Aorta (tissue), 5 donors: Measurements from ENCODE around the gene TBC1D21. TPM values are rescaled to one million over a fixed set of nuclear protein-coding genes. Genes with fewer than 3 reads are reported as not detected.

Source experiments
- ATAC-seq: fragments of 200-7000 bp; cut with Tn5 transposase; one replicate; pipeline ENCODE4 v1.9.1; 2022; ENCODE audit warnings: moderate library complexity; ENCODE audit not compliant: low FRiP score
- DNase-seq, 2 donors: peaks; one replicate each; pipeline ENCODE4 v3.0.0-alpha.2; 2020
- H3K27ac ChIP-seq, 2 donors: one replicate each; pipeline ENCODE4 v1.5.1; 2013; ENCODE audit warnings: low read length in 2 of 2, mild to moderate bottlenecking in 2 of 2, moderate library complexity in 2 of 2, control low read depth in 1 of 2, inconsistent platforms in 1 of 2, low read depth in 1 of 2
- H3K27me3 ChIP-seq, 2 donors: one replicate each; pipeline ENCODE4 v1.6.1; 2013; ENCODE audit warnings: control low read depth in 1 of 2, low read length in 1 of 2, mild to moderate bottlenecking in 1 of 2, moderate library complexity in 1 of 2; ENCODE audit not compliant: insufficient read depth in 2 of 2, control insufficient read depth in 1 of 2
- H3K36me3 ChIP-seq, 2 donors: one replicate each; pipeline ENCODE4 v1.6.1; 2013; ENCODE audit warnings: control low read depth in 1 of 2, low read length in 1 of 2, mild to moderate bottlenecking in 1 of 2; ENCODE audit not compliant: insufficient read depth in 2 of 2, control insufficient read depth in 1 of 2
- H3K4me1 ChIP-seq, 2 donors: one replicate each; pipeline ENCODE4 v1.6.1; 2013; ENCODE audit warnings: low read length in 2 of 2, control low read depth in 1 of 2, mild to moderate bottlenecking in 1 of 2, moderate library complexity in 1 of 2; ENCODE audit not compliant: insufficient read depth in 2 of 2, control insufficient read depth in 1 of 2
- H3K4me3 ChIP-seq, 2 donors: one replicate each; pipeline ENCODE4 v1.5.1; 2013; ENCODE audit warnings: low read length in 2 of 2, control low read depth in 1 of 2, mild to moderate bottlenecking in 1 of 2
- H3K9me3 ChIP-seq: one replicate; pipeline ENCODE4 v1.6.1; 2013; ENCODE audit warnings: mild to moderate bottlenecking, low read length; ENCODE audit not compliant: control insufficient read depth
- WGBS, 2 donors: extraction: QIAGEN DNeasy Blood & Tissue Kit; methylation state at CpG; one replicate each; pipeline ENCODE4 v1.1.7; 2013; 5-methylcytosine and 5-hydroxymethylcytosine counted together
- intact Hi-C, 2 donors: fragments of 100-400 bp; cut with DNase I; formaldehyde crosslinking; loops; one replicate each; pipeline versions ENCODE4 v1.14.2 to v1.15.0; 2022
- polyA plus RNA-seq, 2 donors: library from polyadenylated mRNA; stranded (reverse); fragments of 200-250 nt; gene quantifications; one replicate each; pipeline ENCODE4 v1.2.3, GENCODE V29; 2013
- total RNA-seq, 2 donors: library from RNA; stranded (reverse); fragmentation: NEBNext Ultra II Directional; extraction: Animal tissue kit (Norgen Biotek cat#: 25700); gene quantifications; one replicate each; pipeline ENCODE4 v1.2.1, GENCODE V29; 2021
- donor health status: healthy with polysubstance abuse.
- donor health status: Bipolar disorder and iron deficiency.
- donor health status: DM: no; HTN: no; CAD: no.
- donor health status: DM: no; HTN: no; CAD: no.
- donor health status: DM: yes; HTN: yes; CAD: no.

Gene TBC1D21
- total and polyA plus RNA-seq, 4 donors = not detected

DNA sequence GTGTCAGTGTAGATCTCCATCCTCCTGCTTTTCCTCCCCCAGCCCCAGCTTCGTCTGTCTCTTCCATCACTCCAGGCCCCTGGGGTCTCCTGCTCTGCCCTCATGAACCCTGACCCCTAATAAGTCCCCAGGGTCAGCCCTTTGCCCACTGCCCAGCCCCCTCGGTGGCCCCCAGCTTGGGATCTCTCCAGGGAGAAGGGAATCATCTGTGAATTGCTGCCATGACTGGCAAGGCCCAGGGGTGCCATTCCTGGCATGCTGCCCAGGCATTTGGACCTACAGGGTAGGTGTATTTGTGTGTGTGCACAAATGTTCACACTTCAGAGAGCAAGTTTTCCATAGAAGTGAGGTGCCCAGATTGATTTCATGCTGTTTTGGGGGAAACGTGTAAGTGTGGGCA, 5.9 kb upstream of the TBC1D21 start:
- ATAC-seq (no peak), DNase-seq (no peak)
- Histone ChIP-seq H3K4me1 (no peaks in the 10 kb centered on the region), H3K27ac (no peak overlapping the region), H3K9me3 (no peaks in the 10 kb centered on the region), H3K36me3 (no peaks in the 10 kb centered on the region), H3K4me3 (no peak overlapping the region), H3K27me3 (no peaks in the 10 kb centered on the region)
- WGBS, 2 donors = 53 to 57% methylated on average over 3 of the region's 3 CpGs
- intact Hi-C loops = no loop called here

DNA sequence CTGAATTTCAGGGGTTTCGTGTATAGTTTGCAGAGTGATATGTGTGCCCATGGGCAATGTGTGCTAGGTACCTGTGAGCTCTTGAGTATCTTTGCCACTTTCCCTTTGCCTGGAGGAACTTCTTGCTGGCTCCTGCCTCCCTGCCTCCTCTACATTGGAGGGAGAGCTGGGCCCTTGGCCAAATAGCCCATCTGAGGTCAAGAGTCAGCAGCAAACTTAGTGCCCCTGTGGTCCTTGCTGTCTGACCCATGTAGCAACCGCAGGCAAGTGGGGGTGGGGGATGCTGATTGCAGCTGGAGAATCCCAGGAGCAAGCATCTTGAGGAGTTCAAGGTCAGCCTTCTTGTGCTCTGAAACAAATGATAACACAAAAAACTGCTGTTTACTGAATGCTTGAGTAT, 5.4 kb upstream of the TBC1D21 start:
- no peak overlapping the region for H3K27ac ChIP-seq
- H3K4me3 ChIP-seq = no peak overlapping the region
- no peaks in the 10 kb centered on the region for H3K27me3 ChIP-seq
- ATAC-seq = no peak
- intact Hi-C loops = no loop called here
- no peaks in the 10 kb centered on the region for H3K36me3 ChIP-seq
- H3K4me1 ChIP-seq = no peaks in the 10 kb centered on the region
- no peak for DNase-seq
- WGBS, 2 donors = 84 to 93% methylated on average over 2 of the region's 2 CpGs
- H3K9me3 ChIP-seq = no peaks in the 10 kb centered on the region

DNA sequence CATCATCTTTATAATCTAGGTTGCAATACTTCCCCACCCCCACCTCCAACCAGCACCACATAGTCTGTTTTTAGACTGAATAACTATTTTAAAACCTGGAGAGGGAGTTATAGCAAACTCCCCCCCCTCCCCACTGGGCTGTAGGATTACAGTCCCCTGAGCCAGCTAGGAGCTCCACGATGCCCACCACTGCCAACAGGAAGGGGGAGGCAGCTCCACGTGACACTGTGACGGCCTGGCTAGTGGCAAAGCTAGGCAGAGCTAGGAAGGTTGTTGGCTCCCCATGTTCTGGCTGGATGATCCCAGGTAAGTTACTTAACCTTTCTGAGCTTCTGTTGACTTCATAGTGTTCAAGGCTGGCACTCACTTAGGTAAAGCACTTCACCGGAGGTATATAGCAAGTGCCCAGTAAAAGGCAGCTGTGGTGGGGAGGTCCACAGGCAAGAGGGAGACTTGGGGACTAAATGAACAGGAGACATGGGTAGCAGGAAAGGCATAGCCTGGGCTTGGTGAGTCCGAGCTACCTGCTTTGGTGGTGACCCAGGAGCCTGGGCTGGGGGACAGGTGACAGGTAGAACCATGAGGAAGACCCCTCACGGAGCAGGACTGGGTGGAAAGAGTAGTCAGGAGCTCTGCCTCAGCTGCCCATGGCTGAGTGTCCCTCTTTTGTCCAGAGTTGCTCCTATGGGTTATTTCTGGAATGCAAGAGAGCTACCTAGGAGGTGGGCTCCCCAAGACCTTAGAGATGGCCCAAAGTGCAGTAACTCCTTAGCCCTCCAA, 4.0 kb upstream of the TBC1D21 start:
- 40 to 44% methylated on average over 6 of the region's 6 CpGs for WGBS, 2 donors
- Histone ChIP-seq H3K27me3 (no peaks in the 10 kb centered on the region), H3K27ac (no peak overlapping the region), H3K4me3 (no peak overlapping the region), H3K4me1 (no peaks in the 10 kb centered on the region), H3K9me3 (no peaks in the 10 kb centered on the region), H3K36me3 (no peaks in the 10 kb centered on the region)
- intact Hi-C loops = no loop called here
- ATAC-seq (no peak), DNase-seq (no peak)

DNA sequence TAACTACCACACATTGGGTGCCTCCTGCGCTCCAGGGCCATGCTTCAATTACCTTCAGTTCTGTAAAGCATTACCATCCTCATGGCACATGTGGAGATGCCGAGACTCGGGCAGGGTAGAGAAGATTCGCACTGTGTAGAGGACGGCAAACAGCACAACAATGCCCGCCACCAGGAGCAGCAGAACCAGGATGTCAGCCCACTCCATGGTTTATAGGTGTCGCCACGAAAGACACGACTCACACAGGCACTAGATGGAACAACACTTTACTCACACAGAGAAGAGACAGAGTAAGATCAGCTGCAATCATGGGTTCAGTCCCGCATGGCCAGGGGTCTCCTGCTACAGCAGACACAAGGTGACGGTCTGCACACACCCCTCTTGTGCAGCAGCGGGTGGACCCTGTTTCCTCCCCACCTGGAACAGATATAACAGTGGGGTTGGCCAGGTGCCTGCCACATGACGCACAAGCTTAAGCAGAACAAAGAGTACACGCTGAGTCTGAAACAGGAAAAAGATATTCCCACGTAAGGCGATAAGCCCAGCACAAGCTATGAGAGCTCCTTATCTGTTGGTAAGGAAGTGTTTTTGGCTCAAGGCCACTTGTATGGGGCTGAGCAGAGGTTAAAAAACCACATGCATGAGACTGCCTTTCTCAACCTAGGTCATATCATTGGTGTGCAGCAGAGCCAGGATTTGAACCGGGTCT, 2.5 kb upstream of the TBC1D21 start:
- Histone ChIP-seq H3K36me3 (no peaks in the 10 kb centered on the region), H3K4me1 (no peaks in the 10 kb centered on the region), H3K9me3 (no peaks in the 10 kb centered on the region), H3K4me3 (no peak overlapping the region), H3K27me3 (no peaks in the 10 kb centered on the region), H3K27ac (no peak overlapping the region)
- DNase-seq (no peak), ATAC-seq (peak; percentile 22)
- intact Hi-C loops = no loop called here
- WGBS, 2 donors = 62 to 65% methylated on average over 17 of the region's 17 CpGs

DNA sequence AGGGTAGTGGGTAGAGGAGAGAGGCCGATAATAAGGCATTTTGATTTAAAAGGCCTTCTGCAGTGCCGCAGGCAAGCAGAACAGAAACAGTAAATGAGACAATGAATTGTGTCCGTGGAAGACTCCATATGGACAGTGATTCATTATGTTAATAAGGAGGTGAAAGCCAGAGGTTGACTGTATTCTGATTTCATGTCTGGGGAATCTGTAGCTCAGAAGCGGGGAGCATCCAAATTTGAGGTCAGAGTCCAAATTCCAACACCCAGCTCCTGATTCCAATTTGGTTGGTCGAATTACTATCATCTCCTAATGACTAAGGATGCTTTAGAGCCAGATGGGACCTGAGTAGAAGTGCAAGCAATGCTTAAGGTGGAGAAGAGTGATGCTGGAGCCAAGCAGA, 1.0 kb upstream of the TBC1D21 start:
- Histone ChIP-seq H3K4me3 (no peak overlapping the region), H3K27ac (no peak overlapping the region), H3K27me3 (no peaks in the 10 kb centered on the region), H3K4me1 (no peaks in the 10 kb centered on the region), H3K36me3 (no peaks in the 10 kb centered on the region), H3K9me3 (no peaks in the 10 kb centered on the region)
- intact Hi-C loops = no loop called here
- DNase-seq = no peak
- no peak for ATAC-seq
- 81 to 88% methylated on average over 5 of the region's 5 CpGs for WGBS, 2 donors

DNA sequence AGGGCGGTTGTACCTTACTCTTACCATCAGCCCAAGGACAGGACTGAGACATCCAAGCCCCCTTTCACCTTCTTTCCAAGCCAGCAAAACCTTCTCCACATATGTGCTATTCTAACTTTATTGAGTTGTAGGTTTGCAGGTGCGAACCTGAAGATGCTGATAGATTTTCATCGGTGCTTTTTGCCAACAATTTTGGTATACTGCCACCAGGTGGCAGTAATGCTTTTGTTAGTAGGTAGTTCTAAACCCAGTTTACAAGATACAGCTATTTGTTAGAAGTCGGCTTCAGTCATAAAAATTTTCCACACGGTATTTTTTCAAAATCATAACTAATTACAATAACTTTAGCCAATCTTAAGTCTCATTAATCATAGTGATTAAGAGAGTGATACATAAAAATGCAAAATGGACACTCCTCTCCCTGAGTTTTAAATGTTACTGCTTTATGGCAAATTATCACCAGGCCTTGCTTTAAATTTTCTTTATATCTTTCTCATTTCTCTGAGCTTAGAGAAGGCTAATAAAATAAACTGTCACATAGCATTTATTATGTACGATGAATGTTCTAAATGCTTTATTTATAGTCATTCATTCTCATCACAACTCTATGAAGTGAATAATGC, 636 bp downstream of the TBC1D21 start:
- H3K27me3 ChIP-seq = no peaks in the 10 kb centered on the region
- no peaks in the 10 kb centered on the region for H3K36me3 ChIP-seq
- no peak for DNase-seq
- H3K4me3 ChIP-seq = no peak overlapping the region
- no peak overlapping the region for H3K27ac ChIP-seq
- H3K9me3 ChIP-seq = no peaks in the 10 kb centered on the region
- intact Hi-C loops = loop anchor here in 1 of 2 donors (2.0 kb wide), 2 partner anchors 35 to 91 kb away; no protein-coding TSS in a partner anchor
- no peak for ATAC-seq
- no peaks in the 10 kb centered on the region for H3K4me1 ChIP-seq
- WGBS, 2 donors = 31 to 32% methylated on average over 6 of the region's 6 CpGs

DNA sequence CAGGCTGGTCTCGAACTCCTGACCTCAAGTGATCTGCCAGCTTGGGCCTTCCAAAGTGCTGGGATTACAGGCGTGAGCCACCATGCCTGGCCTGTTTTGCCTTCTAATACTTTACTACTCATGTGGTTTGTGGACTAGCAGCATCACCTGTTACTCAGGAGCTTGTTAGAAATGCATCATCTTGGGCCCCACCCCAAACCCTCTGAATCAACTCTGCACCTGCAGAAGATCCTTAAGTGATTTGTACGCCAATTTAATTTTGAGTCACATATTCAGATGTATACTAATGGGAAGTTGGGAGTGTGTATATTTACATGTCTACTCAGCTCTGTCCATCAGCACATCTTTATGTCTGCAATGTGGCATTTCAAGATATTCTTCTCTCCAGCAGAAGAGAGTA, 6.1 kb downstream of the TBC1D21 start:
- Histone ChIP-seq H3K9me3 (no peaks in the 10 kb centered on the region), H3K4me3 (no peak overlapping the region), H3K27ac (no peak overlapping the region), H3K4me1 (no peaks in the 10 kb centered on the region), H3K27me3 (no peaks in the 10 kb centered on the region), H3K36me3 (no peaks in the 10 kb centered on the region)
- DNase-seq = no peak
- ATAC-seq = no peak
- WGBS, 2 donors = 59 to 73% methylated on average over 3 of the region's 3 CpGs
- intact Hi-C loops = no loop called here

DNA sequence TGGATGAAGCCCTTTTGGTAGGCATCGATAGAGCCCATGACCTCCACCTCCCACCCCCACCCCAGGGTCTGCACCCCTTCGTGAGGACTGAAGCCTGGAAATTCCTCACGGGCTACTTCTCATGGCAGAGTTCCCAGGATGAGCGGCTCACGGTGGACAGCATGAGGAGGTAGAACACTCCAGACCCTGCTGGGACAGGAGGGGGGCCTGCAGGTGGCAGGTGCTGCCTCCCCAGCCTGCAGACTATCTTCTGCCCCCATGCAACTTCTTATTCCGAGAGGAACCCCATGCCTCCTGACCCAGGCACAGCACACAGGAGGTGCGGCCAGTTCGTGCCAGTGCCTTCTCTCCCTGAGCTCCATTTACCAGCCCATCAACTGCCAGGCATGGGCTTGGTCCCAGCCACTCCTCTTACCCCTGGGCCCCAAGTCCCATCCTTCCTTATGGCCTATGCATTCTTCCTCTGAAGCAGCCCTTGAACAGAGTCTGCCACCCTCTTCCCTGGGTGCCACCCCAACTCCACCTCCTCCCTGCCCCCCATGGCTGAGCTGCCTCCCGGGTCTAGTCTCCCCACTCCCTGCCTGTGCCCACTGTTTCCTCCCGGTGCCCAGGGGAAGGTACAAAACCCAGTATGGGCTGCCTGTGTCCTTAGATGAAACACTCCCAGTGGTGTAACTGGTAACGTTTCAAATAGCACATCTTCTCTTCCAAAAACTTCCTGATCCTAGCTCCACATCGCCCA, 8.4 kb downstream of the TBC1D21 start:
- Histone ChIP-seq H3K27ac (no peak overlapping the region), H3K4me3 (no peak overlapping the region), H3K4me1 (no peaks in the 10 kb centered on the region), H3K9me3 (no peaks in the 10 kb centered on the region), H3K36me3 (no peaks in the 10 kb centered on the region), H3K27me3 (no peaks in the 10 kb centered on the region)
- DNase-seq (no peak), ATAC-seq (no peak)
- intact Hi-C loops = no loop called here
- WGBS, 2 donors = 76 to 80% methylated on average over 12 of the region's 12 CpGs
